GM12892 (cell line): ENCODE measurements around the gene UGT2B7.
"Not testable (repeated sequence)": the region's sequence is repeated elsewhere in the genome, so short reads cannot be mapped to it uniquely, and the experiment has no call there.

ENCODE experiments used
- POLR2A ChIP-seq: IDR thresholded peaks from 2 replicates; pipeline ENCODE4 v1.6.1; 2011; ENCODE audit warnings: low read depth, low read length, control low read depth
- POLR2AphosphoS5 ChIP-seq: IDR thresholded peaks from 2 replicates; pipeline ENCODE4 v1.6.1; 2011; ENCODE audit warnings: low read depth, low read length, control low read depth

GRCh38 chr4:69115151-69115850 lies 19.0 kb downstream of the UGT2B7 start:
- TF ChIP-seq POLR2AphosphoS5, POLR2A: not testable (repeated sequence)
